ENCODE results near the gene MED10.

MED10 gene

DNA sequence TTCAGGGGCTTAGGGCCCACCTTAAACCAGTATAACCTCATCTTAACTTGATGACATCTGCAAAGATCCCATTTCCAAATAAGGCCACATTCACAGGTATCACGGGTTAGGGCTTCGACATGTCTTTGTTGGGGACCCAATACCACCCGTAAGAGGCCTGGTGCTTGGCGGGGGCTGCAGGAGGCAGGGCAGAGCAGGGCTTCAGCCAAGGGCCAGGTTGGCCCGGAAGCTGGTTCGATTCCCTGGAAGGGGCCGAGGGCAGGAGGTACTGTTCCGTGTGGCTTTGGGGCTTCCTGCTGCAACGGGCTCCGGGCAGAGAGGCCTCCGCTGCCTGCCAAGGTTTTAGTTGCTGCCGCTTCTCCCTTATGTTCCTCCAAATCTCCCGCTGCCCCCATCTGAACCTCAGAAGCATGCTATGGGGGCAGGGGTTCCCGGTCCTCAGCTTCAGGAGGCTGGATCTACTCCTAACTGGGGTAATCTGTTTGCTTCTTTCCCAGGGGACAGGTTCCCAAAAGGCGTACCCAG, 29.8 kb downstream of the MED10 start:
- no peak for DNase-seq (ENCODE audit: low read depth)

- DNase-seq (ENCODE audit: low read depth) = no peak
These were observed 30.7 kb downstream of the MED10 start for GRCh38 chr5:6347673-6348072.

GRCh38 chr5:6347165-6347564, 31.2 kb downstream of the MED10 start:
- no peak for DNase-seq (ENCODE audit: low read depth)

- no peak for DNase-seq (ENCODE audit: low read depth)
These were observed 33.8 kb downstream of the MED10 start for GRCh38 chr5:6344593-6344989.

- DNase-seq (ENCODE audit: low read depth) = no peak
These were observed 34.3 kb downstream of the MED10 start for GRCh38 chr5:6343951-6344592.

DNA sequence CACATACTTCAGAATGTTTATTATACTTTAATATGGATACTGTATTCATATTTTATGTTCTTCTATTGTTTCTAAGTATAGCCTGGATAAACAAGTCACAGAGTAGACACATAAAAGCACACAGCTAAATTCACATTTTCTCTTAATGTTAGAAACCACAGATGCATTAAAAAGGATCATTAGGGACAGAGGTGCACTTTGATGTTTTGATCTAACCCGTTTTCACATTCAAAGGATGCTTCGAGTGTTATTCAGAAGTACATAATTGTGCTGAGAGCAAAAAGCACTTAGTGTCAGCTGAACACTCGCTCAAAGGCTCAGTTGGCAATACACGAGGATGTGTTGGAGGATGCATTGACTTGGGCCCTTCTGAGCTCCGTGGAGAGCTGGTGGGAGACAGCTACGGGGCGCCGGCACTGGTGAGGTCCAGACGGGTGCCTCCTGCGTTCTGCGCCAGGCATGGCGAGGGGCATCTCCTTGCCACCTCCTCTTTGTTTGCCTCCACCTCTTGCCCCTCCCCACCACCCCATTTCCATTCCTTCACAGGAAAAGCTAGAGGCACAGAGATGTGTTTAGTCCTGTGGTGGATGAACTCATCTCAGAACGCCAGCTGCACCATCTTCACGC, 35.5 kb downstream of the MED10 start:
- DNase-seq (ENCODE audit: low read depth) = no peak

DNA sequence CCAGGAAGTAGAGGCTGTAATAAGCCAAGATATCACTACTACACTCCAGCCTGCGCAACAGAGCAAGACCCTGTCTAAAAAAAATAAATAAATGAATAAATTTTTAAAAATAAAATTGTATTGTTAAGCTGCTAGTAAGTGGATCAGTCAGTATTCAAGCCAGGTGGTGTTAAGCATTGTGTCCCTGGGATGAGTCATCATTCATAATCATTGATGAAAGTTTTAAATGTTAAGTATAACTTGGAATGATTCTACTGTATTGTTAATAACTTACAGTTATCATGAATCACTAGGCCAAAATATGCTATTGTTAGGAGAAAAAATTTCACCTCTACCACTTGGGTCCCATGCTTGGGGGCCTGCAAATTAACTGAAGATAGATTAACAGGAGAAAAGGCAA, 38.2 kb downstream of the MED10 start:
- no peak for DNase-seq (ENCODE audit: low read depth)

DNA sequence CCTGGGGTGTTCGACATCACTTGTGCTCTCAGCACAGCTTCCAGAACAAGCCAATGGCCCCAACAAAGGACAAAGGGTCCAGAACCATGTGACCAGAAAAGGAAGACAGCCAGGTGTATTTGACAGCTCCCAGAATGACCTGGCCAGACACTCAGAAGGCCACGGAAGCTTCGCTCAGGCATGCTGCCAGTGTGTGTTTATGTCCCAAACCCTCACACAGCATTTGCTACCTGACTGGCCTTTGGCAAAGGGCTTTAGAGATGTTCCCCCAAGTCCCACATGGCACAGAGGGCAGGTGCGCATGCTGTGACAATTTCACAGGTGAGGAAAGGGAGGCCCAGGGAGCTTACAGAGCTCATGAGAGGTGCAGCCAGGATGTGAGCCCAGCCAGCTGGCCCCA, 39.5 kb downstream of the MED10 start:
- no peak for DNase-seq (ENCODE audit: low read depth)

GRCh38 chr5:6338135-6338534, 40.2 kb downstream of the MED10 start:
- no peak for DNase-seq (ENCODE audit: low read depth)

GRCh38 chr5:6333182-6333905, 45.0 kb downstream of the MED10 start:
- DNase-seq (ENCODE audit: low read depth) = no peak

GRCh38 chr5:6328173-6328572, 50.2 kb downstream of the MED10 start:
- DNase-seq (ENCODE audit: low read depth) = no peak

DNA sequence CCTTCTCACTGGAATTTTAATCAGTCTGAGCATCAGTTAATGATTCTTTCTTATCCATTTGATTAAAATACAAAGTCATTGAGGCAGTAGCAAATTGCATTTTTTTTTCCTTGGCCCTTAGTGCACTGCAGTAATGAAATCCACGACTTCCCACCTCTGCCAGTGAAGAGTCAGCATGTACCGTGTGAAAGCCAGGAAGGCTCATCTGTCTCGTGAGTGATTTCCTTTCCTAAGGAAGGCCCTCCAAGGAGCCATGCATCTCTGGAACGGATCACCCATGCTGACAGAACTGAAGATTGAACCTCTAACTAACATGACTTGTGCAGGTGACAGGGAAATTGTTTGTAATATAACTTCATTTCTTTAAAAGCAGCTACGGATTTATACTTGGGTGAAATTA, 51.6 kb downstream of the MED10 start:
- no peak for DNase-seq (ENCODE audit: low read depth)

DNA sequence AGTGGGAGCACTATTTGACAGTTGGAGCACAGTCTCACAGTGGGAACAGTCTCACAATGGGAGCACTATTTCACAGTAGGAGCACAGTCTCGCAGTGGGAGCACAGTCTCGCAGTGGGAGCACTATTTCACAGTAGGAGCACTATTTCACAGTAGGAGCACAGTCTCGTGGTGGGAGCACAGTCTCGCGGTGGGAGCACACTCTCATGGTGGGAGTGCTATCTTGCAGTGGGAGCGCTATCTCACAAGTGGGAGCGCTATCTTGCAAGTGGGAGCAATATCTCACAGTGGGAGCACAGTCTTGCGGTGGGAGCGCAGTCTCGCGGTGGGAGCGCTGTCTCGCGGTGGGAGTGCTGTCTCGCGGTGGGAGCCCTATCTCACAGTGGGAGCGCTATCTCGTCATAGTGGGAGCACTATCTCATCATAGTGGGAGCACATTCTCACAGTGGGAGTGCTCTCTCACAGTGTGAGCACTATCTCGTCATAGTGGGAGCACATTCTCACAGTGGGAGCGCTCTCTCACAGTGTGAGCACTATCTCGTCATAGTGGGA, 56.1 kb downstream of the MED10 start:
- DNase-seq (ENCODE audit: low read depth) = no peak

Measured in activated T-cell treated with anti-CD3 and anti-CD28 coated beads for 24 hours (primary cell).